Esophagus (tissue), 2 donors: ENCODE data around the gene LRRC74A. TPM values are rescaled to one million over a fixed set of nuclear protein-coding genes. Genes with fewer than 3 reads are reported as not detected.
A peak's percentile ranks its signal among the peaks of the same experiment; 100 is the strongest.

Source experiments
- H3K27ac ChIP-seq, 2 donors: one replicate each; pipeline ENCODE4 v1.5.1; 2013; ENCODE audit warnings: low read depth in 2 of 2, mild to moderate bottlenecking in 2 of 2, inconsistent platforms in 1 of 2, low read length in 1 of 2, moderate library complexity in 1 of 2
- H3K27me3 ChIP-seq, 2 donors: one replicate each; pipeline ENCODE4 v1.6.1; 2013; ENCODE audit warnings: low read length in 2 of 2, control low read depth in 1 of 2, mild to moderate bottlenecking in 1 of 2; ENCODE audit not compliant: insufficient read depth in 2 of 2, control insufficient read depth in 1 of 2
- H3K36me3 ChIP-seq, 2 donors: one replicate each; pipeline ENCODE4 v1.6.1; 2013; ENCODE audit warnings: low read length in 1 of 2; ENCODE audit not compliant: control insufficient read depth in 2 of 2, insufficient read depth in 2 of 2
- H3K4me1 ChIP-seq, 2 donors: one replicate each; pipeline ENCODE4 v1.6.1; 2013; ENCODE audit warnings: low read length in 1 of 2; ENCODE audit not compliant: control insufficient read depth in 2 of 2, insufficient read depth in 2 of 2
- H3K4me3 ChIP-seq, 2 donors: one replicate each; pipeline ENCODE4 v1.5.1; 2013; ENCODE audit warnings: low read length in 2 of 2, mild to moderate bottlenecking in 2 of 2, low read depth in 1 of 2, moderate library complexity in 1 of 2
- H3K9me3 ChIP-seq, 2 donors: one replicate each; pipeline ENCODE4 v1.6.1; 2013; ENCODE audit warnings: mild to moderate bottlenecking in 2 of 2, low read depth in 1 of 2, low read length in 1 of 2, moderate library complexity in 1 of 2; ENCODE audit not compliant: control insufficient read depth in 2 of 2, insufficient read depth in 1 of 2
- WGBS, 2 donors: extraction: QIAGEN DNeasy Blood & Tissue Kit; methylation state at CpG; one replicate each; pipeline ENCODE4 v1.1.7; 2013; 5-methylcytosine and 5-hydroxymethylcytosine counted together
- polyA plus RNA-seq, 2 donors: library from polyadenylated mRNA; stranded (reverse); fragments of 200-250 nt; gene quantifications; one replicate each; pipeline ENCODE4 v1.2.3, GENCODE V29; 2013
- donor health status: healthy with polysubstance abuse.
- donor health status: Bipolar disorder and iron deficiency.

The LRRC74A gene
- polyA plus RNA-seq, 2 donors: not detected

DNA sequence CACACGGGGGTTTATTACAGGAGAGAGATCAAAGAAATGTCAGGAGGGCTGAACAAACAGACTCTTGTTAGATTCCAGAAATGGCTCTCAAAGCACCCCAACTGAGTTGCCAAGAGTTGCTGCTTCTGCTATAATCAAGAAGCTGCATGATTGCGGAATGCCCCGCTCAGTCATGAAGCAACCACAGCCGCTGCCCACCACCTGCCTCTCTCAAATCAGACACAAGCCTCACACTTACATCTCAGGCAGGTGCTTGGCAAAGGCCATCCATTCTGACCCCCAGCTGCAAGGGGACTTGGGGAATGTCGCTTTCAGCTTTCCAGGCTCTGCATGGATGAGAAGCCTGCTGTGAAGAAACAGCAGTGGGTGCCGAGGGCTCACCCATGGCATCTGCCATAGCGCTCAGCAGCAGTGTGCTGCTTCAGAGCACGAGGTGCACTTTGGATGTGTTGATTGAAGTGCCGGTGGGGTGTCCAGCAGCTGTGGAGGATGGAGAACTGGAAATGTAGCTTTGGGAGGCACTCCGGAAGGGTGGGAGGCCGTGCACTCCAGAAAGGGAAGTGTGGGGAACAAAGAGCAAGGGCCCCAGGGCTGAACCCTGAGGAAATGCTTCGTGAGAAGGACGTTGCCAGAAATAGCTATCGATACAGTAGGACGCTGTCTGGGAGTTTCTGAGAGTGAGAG, 37.7 kb downstream of the LRRC74A start:
- peaks cover 0 to 3% of the 10 kb centered on the region in 2 donors for H3K4me1 ChIP-seq
- H3K4me3 ChIP-seq: no peak overlapping the region
- H3K9me3 ChIP-seq: no peaks in the 10 kb centered on the region
- H3K36me3 ChIP-seq: no peaks in the 10 kb centered on the region
- no peaks in the 10 kb centered on the region for H3K27me3 ChIP-seq
- WGBS, 2 donors: 25 to 32% methylated on average over 15 of the region's 15 CpGs
- peak overlapping the region; percentile 21 to 56 for H3K27ac ChIP-seq

GRCh38 chr14:76866456-76866855, 40.2 kb downstream of the LRRC74A start:
- Histone ChIP-seq H3K27ac (no peak overlapping the region), H3K4me3 (no peak overlapping the region)
- WGBS, 2 donors: 66 to 67% methylated on average over 9 of the region's 9 CpGs

DNA sequence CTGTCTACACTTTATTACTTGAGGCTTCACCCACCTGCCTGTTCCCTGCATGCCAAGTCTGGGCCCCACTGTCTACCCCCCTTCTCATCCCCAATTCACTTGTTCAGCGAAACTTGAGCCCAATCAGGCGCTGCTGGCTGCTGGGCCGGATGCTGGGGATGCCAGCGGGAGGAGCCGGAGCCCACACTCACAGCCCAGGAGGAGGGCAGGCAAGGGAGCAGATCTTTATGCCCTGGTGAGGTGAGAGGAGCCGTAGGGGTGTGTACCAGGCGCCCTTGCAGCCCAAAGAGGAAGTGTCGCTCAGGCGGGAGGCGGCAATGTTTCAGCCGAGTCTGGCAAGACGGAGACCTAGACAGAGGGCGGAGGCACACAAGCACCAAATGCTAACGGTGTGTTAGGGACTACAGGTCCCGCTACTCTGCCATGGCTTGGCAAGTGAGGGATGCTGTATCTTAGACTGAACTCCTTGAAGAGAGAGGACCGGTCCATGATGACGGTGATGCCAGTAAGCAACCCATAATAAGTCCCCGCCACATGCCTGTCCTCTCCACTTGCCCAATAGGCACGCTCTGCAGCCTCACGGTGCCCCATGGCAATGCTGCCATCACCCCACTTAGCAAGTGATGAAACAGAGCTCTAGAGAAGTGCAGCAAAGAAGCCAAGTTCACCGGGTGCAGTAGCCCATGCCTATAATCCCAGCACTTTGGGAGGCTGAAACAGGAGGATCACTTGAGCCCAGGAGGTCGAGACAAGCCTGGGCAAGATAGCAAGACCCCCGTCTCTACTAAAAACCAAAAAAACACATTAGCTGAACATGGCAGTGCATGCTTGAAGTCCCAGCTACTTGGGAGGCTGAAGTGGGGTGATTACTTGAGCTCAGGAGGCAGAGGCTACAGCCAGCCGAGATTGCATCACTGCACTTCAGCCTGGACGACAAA, 41.6 kb downstream of the LRRC74A start:
- Histone ChIP-seq H3K27ac (no peak overlapping the region), H3K4me3 (no peak overlapping the region)
- WGBS, 2 donors: 71% methylated on average over 25 of the region's 25 CpGs

More at GRCh38 chr14:76866456-76866855, 40.2 kb downstream of the LRRC74A start:
- H3K36me3 ChIP-seq: no peaks in the 10 kb centered on the region
- no peaks in the 10 kb centered on the region for H3K9me3 ChIP-seq
- H3K4me1 ChIP-seq: peaks cover 0 to 3% of the 10 kb centered on the region in 2 donors
- no peaks in the 10 kb centered on the region for H3K27me3 ChIP-seq

GRCh38 chr14:76868454-76869170, 42.4 kb downstream of the LRRC74A start:
- H3K27me3 ChIP-seq: no peaks in the 10 kb centered on the region
- no peak overlapping the region for H3K4me3 ChIP-seq
- no peak overlapping the region for H3K27ac ChIP-seq
- WGBS, 2 donors: 85% methylated on average over 29 of the region's 29 CpGs
- H3K4me1 ChIP-seq: peaks cover 0 to 3% of the 10 kb centered on the region in 2 donors
- no peaks in the 10 kb centered on the region for H3K9me3 ChIP-seq
- no peaks in the 10 kb centered on the region for H3K36me3 ChIP-seq

More for the DNA sequence above, 41.6 kb downstream of the LRRC74A start:
- no peaks in the 10 kb centered on the region for H3K36me3 ChIP-seq
- no peaks in the 10 kb centered on the region for H3K9me3 ChIP-seq
- peaks cover 0 to 3% of the 10 kb centered on the region in 2 donors for H3K4me1 ChIP-seq
- H3K27me3 ChIP-seq: no peaks in the 10 kb centered on the region

DNA sequence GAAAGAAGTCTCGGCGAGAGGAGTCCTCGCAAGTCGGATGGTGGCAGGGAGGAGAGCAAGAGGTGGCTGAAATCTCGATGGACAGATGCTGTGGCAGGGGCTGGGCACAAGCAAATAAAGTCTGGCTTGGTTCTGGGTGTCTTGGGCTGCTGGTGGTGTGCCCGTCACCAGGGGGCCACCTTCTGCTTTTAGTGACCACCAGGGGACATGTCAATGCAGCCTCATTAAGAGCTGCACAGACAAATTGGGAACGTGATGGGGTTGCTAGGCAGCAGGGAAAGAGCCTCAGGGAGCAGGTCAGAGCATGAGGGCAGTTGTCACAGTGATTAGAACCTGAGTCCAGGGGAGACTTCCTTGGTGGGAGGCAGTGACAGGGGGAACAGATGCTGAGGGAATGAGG, 44.0 kb downstream of the LRRC74A start:
- Histone ChIP-seq H3K9me3 (no peaks in the 10 kb centered on the region), H3K27ac (no peak overlapping the region), H3K4me1 (peaks cover 0 to 3% of the 10 kb centered on the region in 2 donors), H3K4me3 (no peak overlapping the region), H3K27me3 (no peaks in the 10 kb centered on the region), H3K36me3 (no peaks in the 10 kb centered on the region)
- 59 to 60% methylated on average over 7 of the region's 7 CpGs for WGBS, 2 donors

- Histone ChIP-seq H3K9me3 (peaks cover 0 to 3% of the 10 kb centered on the region in 2 donors), H3K27ac (no peak overlapping the region), H3K4me3 (no peak overlapping the region), H3K27me3 (no peaks in the 10 kb centered on the region), H3K36me3 (no peaks in the 10 kb centered on the region), H3K4me1 (no peaks in the 10 kb centered on the region)
- 22 to 28% methylated on average over 12 of the region's 12 CpGs for WGBS, 2 donors
Measured at GRCh38 chr14:76872796-76873432, 46.7 kb downstream of the LRRC74A start.

- H3K36me3 ChIP-seq: no peaks in the 10 kb centered on the region
- H3K27ac ChIP-seq: no peak overlapping the region
- peaks cover 0 to 3% of the 10 kb centered on the region in 2 donors for H3K9me3 ChIP-seq
- 74 to 80% methylated on average over 8 of the region's 8 CpGs for WGBS, 2 donors
- no peaks in the 10 kb centered on the region for H3K27me3 ChIP-seq
- no peaks in the 10 kb centered on the region for H3K4me1 ChIP-seq
- H3K4me3 ChIP-seq: no peak overlapping the region
Measured at GRCh38 chr14:76874734-76875133, 48.5 kb downstream of the LRRC74A start.

- Histone ChIP-seq H3K27ac (no peak overlapping the region), H3K9me3 (peaks cover 0 to 3% of the 10 kb centered on the region in 2 donors), H3K4me3 (no peak overlapping the region), H3K4me1 (no peaks in the 10 kb centered on the region), H3K27me3 (no peaks in the 10 kb centered on the region), H3K36me3 (no peaks in the 10 kb centered on the region)
- WGBS, 2 donors: 52 to 55% methylated on average over 3 of the region's 3 CpGs
Measured at GRCh38 chr14:76876076-76876475, 49.9 kb downstream of the LRRC74A start.

- H3K36me3 ChIP-seq: no peaks in the 10 kb centered on the region
- H3K4me3 ChIP-seq: no peak overlapping the region
- WGBS, 2 donors: 84 to 91% methylated on average over 5 of the region's 5 CpGs
- no peaks in the 10 kb centered on the region for H3K27me3 ChIP-seq
- no peaks in the 10 kb centered on the region for H3K4me1 ChIP-seq
- H3K9me3 ChIP-seq: peaks cover 0 to 3% of the 10 kb centered on the region in 2 donors
- H3K27ac ChIP-seq: no peak overlapping the region
Measured at GRCh38 chr14:76877871-76878270, 51.7 kb downstream of the LRRC74A start.
